D341Med (cell line): Measurements from ENCODE around the gene OTOG.
"Not testable (repeated sequence)": the region's sequence is repeated elsewhere in the genome, so short reads cannot be mapped to it uniquely, and the experiment has no call there.

Experiments used
- DNase-seq: peaks from one replicate; pipeline ENCODE4 v3.0.0; 2012; ENCODE audit warnings: low spot score

The OTOG gene

GRCh38 chr11:17605651-17606122 lies 58.6 kb downstream of the OTOG start:
- peak; percentile 29 for DNase-seq

GRCh38 chr11:17606233-17607082 lies 59.4 kb downstream of the OTOG start:
- peak; percentile 9 for DNase-seq

GRCh38 chr11:17607083-17607429 lies 60.0 kb downstream of the OTOG start:
- peak; percentile 13 for DNase-seq

- DNase-seq: peak; percentile 22
Measured at GRCh38 chr11:17607591-17608570, 60.8 kb downstream of the OTOG start.

- DNase-seq: no peak
Measured at GRCh38 chr11:17608821-17609220, 61.8 kb downstream of the OTOG start.

- peak; percentile 24 for DNase-seq
Measured at GRCh38 chr11:17609291-17610084, 62.4 kb downstream of the OTOG start.

- peak; percentile 21 for DNase-seq
Measured at GRCh38 chr11:17610085-17610894, 63.2 kb downstream of the OTOG start.

GRCh38 chr11:17611049-17611448 lies 64.0 kb downstream of the OTOG start:
- peak; percentile 19 for DNase-seq

- DNase-seq: peak; percentile 13
Measured at GRCh38 chr11:17611503-17612220, 64.6 kb downstream of the OTOG start.

- peak; percentile 19 for DNase-seq
Measured at GRCh38 chr11:17612221-17613188, 65.4 kb downstream of the OTOG start.

- peak; percentile 12 for DNase-seq
Measured at GRCh38 chr11:17613428-17613962, 66.4 kb downstream of the OTOG start.

- DNase-seq: no peak
Measured at GRCh38 chr11:17613983-17614382, 66.9 kb downstream of the OTOG start.

- not testable (repeated sequence) for DNase-seq
Measured at GRCh38 chr11:17622711-17623110, 75.7 kb downstream of the OTOG start.

GRCh38 chr11:17629113-17629512 lies 82.1 kb downstream of the OTOG start:
- peak; percentile 25 for DNase-seq

GRCh38 chr11:17630936-17631335 lies 83.9 kb downstream of the OTOG start:
- no peak for DNase-seq

GRCh38 chr11:17631702-17632365 lies 84.8 kb downstream of the OTOG start:
- peak; percentile 29 for DNase-seq

GRCh38 chr11:17633279-17633986 lies 86.4 kb downstream of the OTOG start:
- DNase-seq: peak; percentile 12
